Upper lobe of left lung (tissue), 6 donors: ENCODE data around the gene VAPB. TPM values are rescaled to one million over a fixed set of nuclear protein-coding genes. Genes with fewer than 3 reads are reported as not detected.
"Not testable (repeated sequence)": the region's sequence is repeated elsewhere in the genome, so short reads cannot be mapped to it uniquely, and the experiment has no call there.

ENCODE experiments used
- ATAC-seq, 2 donors: fragments of 200-7000 bp; cut with Tn5 transposase; one replicate each; pipeline ENCODE4 v1.9.1; 2022; ENCODE audit warnings: mild to moderate bottlenecking in 2 of 2, moderate library complexity in 2 of 2; ENCODE audit not compliant: low FRiP score in 2 of 2
- DNase-seq, 2 donors: peaks; one replicate each; pipeline ENCODE4 v3.0.0-alpha.2; 2019 to 2020
- H3K27ac ChIP-seq, 4 donors: fragments of 200-600 bp; sonication (generic); one replicate each; pipeline ENCODE4 v1.5.1; 2016 to 2019
- H3K27me3 ChIP-seq, 4 donors: fragments of 200-600 bp; sonication (generic); one replicate each; pipeline ENCODE4 v1.5.1; 2017 to 2019
- H3K36me3 ChIP-seq, 4 donors: fragments of 200-600 bp; sonication (generic); one replicate each; pipeline ENCODE4 v1.5.1; 2016 to 2019
- H3K4me1 ChIP-seq, 4 donors: fragments of 200-600 bp; sonication (generic); one replicate each; pipeline ENCODE4 v1.5.1; 2018 to 2019
- H3K4me3 ChIP-seq, 4 donors: fragments of 200-600 bp; sonication (generic); one replicate each; pipeline ENCODE4 v1.5.1; 2017 to 2019; ENCODE audit warnings: mild to moderate bottlenecking in 2 of 4, moderate library complexity in 1 of 4
- H3K9me3 ChIP-seq, 4 donors: fragments of 200-600 bp; sonication (generic); one replicate each; pipeline ENCODE4 v1.5.1; 2018 to 2019
- CTCF ChIP-seq, 6 experiments: fragments of 450-650 bp in 4 of 6; fragments of 200-600 bp in 2 of 6; sonication (generic) in 2 of 6; IDR thresholded peaks; one replicate each; pipeline ENCODE4 v1.5.1; 2016 to 2019; ENCODE audit warnings: antibody characterized with exemption in 6 of 6
- EP300 ChIP-seq, 4 donors: sonication (generic); formaldehyde crosslinking; IDR thresholded peaks; one replicate each; pipeline ENCODE4 v1.5.1; 2017; ENCODE audit warnings: antibody characterized with exemption in 4 of 4, control low read depth in 2 of 4
- POLR2A ChIP-seq, 4 donors: fragments of 450-650 bp; IDR thresholded peaks; one replicate each; pipeline ENCODE4 v1.5.1; 2016 to 2017; ENCODE audit warnings: antibody characterized with exemption in 4 of 4, mild to moderate bottlenecking in 2 of 4
- POLR2AphosphoS5 ChIP-seq, 2 donors: sonication (generic); formaldehyde crosslinking; IDR thresholded peaks; one replicate each; pipeline ENCODE4 v1.5.1; 2017; ENCODE audit warnings: antibody characterized with exemption in 2 of 2
- WGBS, 2 donors: methylation state at CpG; one replicate each; pipeline ENCODE4 v1.1.5; 2017 to 2018; 5-methylcytosine and 5-hydroxymethylcytosine counted together
- total RNA-seq, 6 donors: library from RNA; depleted of rRNA in 4 of 6; stranded (reverse); fragments of >200 nt in 4 of 6; gene quantifications; one replicate each; pipeline versions ENCODE4 v1.1.0 to v1.2.1, GENCODE V29; 2016 to 2021
- donor health status: DM: no; HTN: no; CAD: no; lungs with moderate emphysema.
- donor health status: DM: no; HTN: yes; CAD: no; lungs with severe emphysema.

Gene VAPB
- total RNA-seq, 6 donors from 2014 or later, result 13.8 to 48.2 (median 33.7) TPM

GRCh38 chr20:58366866-58367265 is 22.2 kb upstream of the VAPB start:
- no peak for TF ChIP-seq POLR2A (IDR thresholded peaks at IDR 0.05)
- TF ChIP-seq EP300 (IDR thresholded peaks at IDR 0.05), result no peak
- no peak for TF ChIP-seq POLR2AphosphoS5 (IDR thresholded peaks at IDR 0.05)
- no peak for TF ChIP-seq CTCF (IDR thresholded peaks at IDR 0.05)
- H3K36me3 ChIP-seq, result peaks cover 0 to 20% (median 2%) of the 10 kb centered on the region in 4 donors
- WGBS, 2 donors, result 90 to 95% methylated on average over 3 of the region's 3 CpGs

GRCh38 chr20:58372806-58373205 is 16.2 kb upstream of the VAPB start:
- Histone ChIP-seq H3K27me3 (no peaks in the 10 kb centered on the region), H3K4me3 (no peak overlapping the region), H3K36me3 (peaks cover 0 to 5% (median 0%) of the 10 kb centered on the region in 4 donors), H3K4me1 (no peaks in the 10 kb centered on the region), H3K9me3 (no peaks in the 10 kb centered on the region), H3K27ac (no peak overlapping the region)
- DNase-seq (no peak), ATAC-seq (no peak)
- WGBS, 2 donors, result 58 to 65% methylated on average over 9 of the region's 9 CpGs
- TF ChIP-seq CTCF (IDR thresholded peaks at IDR 0.05) (no peak), POLR2A (IDR thresholded peaks at IDR 0.05) (no peak), EP300 (IDR thresholded peaks at IDR 0.05) (no peak), POLR2AphosphoS5 (IDR thresholded peaks at IDR 0.05) (no peak)

More at GRCh38 chr20:58366866-58367265, 22.2 kb upstream of the VAPB start:
- DNase-seq (no peak), ATAC-seq (no peak)
- no peaks in the 10 kb centered on the region for H3K27me3 ChIP-seq
- H3K27ac ChIP-seq, result no peak overlapping the region
- no peaks in the 10 kb centered on the region for H3K4me1 ChIP-seq
- no peak overlapping the region for H3K4me3 ChIP-seq
- H3K9me3 ChIP-seq, result no peaks in the 10 kb centered on the region

GRCh38 chr20:58373296-58373695 is 15.7 kb upstream of the VAPB start:
- ATAC-seq, H3K4me1 ChIP-seq, H3K4me3 ChIP-seq, H3K9me3 ChIP-seq, H3K36me3 ChIP-seq, H3K27me3 ChIP-seq, DNase-seq, H3K27ac ChIP-seq: not testable (repeated sequence)
- WGBS, 2 donors, result 93 to 94% methylated on average over 8 of the region's 8 CpGs

GRCh38 chr20:58374027-58374850 is 14.8 kb upstream of the VAPB start:
- Histone ChIP-seq H3K27me3 (no peaks in the 10 kb centered on the region), H3K36me3 (no peaks in the 10 kb centered on the region), H3K4me3 (no peak overlapping the region), H3K4me1 (no peaks in the 10 kb centered on the region), H3K9me3 (no peaks in the 10 kb centered on the region), H3K27ac (no peak overlapping the region)
- ATAC-seq (peak in 1 of 2 donors; percentile 51), DNase-seq (no peak)
- 72 to 77% methylated on average over 16 to 19 of the region's 19 CpGs for WGBS, 2 donors
- TF ChIP-seq POLR2AphosphoS5 (IDR thresholded peaks at IDR 0.05) (no peak), POLR2A (IDR thresholded peaks at IDR 0.05) (no peak), EP300 (IDR thresholded peaks at IDR 0.05) (no peak), CTCF (IDR thresholded peaks at IDR 0.05) (no peak)

GRCh38 chr20:58374906-58375758 is 13.9 kb upstream of the VAPB start:
- H3K4me3 ChIP-seq, result no peak overlapping the region
- H3K27me3 ChIP-seq, result no peaks in the 10 kb centered on the region
- H3K4me1 ChIP-seq, result no peaks in the 10 kb centered on the region
- 39 to 52% methylated on average over 8 of the region's 8 CpGs for WGBS, 2 donors
- H3K9me3 ChIP-seq, result no peaks in the 10 kb centered on the region
- DNase-seq (no peak), ATAC-seq (peak in 1 of 2 donors; percentile 26)
- no peaks in the 10 kb centered on the region for H3K36me3 ChIP-seq
- TF ChIP-seq EP300 (IDR thresholded peaks at IDR 0.05) (no peak), POLR2AphosphoS5 (IDR thresholded peaks at IDR 0.05) (no peak), POLR2A (IDR thresholded peaks at IDR 0.05) (no peak), CTCF (IDR thresholded peaks at IDR 0.05) (no peak)
- no peak overlapping the region for H3K27ac ChIP-seq
